HepG2 (cell line): ENCODE data around the gene NRL. TPM values are rescaled to one million over a fixed set of nuclear protein-coding genes. Genes with fewer than 3 reads are reported as not detected.

Source experiments
- ATRX ChIP-seq: sonication (generic); formaldehyde crosslinking; IDR thresholded peaks from 2 replicates; pipeline ENCODE4 v1.4.0; 2020; ENCODE audit warnings: missing genetic modification reagents, borderline replicate concordance
- CERS6 ChIP-seq: sonication (generic); formaldehyde crosslinking; IDR thresholded peaks from 2 replicates; pipeline ENCODE4 v1.5.0; 2020; ENCODE audit warnings: missing genetic modification reagents
- E2F5 ChIP-seq: sonication (generic); formaldehyde crosslinking; conservative IDR thresholded peaks from 2 replicates; pipeline ENCODE4 v1.4.0; 2020; ENCODE audit warnings: missing genetic modification reagents
- HMGA1 ChIP-seq: sonication (generic); formaldehyde crosslinking; conservative IDR thresholded peaks from 2 replicates; pipeline ENCODE4 v1.4.0; 2020; ENCODE audit warnings: missing genetic modification reagents
- RBAK ChIP-seq: sonication (generic); formaldehyde crosslinking; IDR thresholded peaks from 2 replicates; pipeline ENCODE4 v1.5.1; 2020; ENCODE audit warnings: mild to moderate bottlenecking, missing genetic modification reagents
- REPIN1 ChIP-seq: sonication (generic); formaldehyde crosslinking; IDR thresholded peaks from 2 replicates; pipeline ENCODE4 v1.8.0; 2022; ENCODE audit warnings: missing genetic modification reagents, low read depth, mild to moderate bottlenecking, borderline replicate concordance
- TOE1 ChIP-seq: sonication (generic); formaldehyde crosslinking; IDR thresholded peaks from 2 replicates; pipeline ENCODE4 v1.4.0; 2020; ENCODE audit warnings: mild to moderate bottlenecking, missing genetic modification reagents
- ZBTB10 ChIP-seq: sonication (generic); formaldehyde crosslinking; IDR thresholded peaks from 2 replicates; pipeline ENCODE4 v1.4.0; 2020; ENCODE audit warnings: missing genetic modification reagents, borderline replicate concordance
- ZBTB21 ChIP-seq: sonication (generic); formaldehyde crosslinking; IDR thresholded peaks from 2 replicates; pipeline ENCODE4 v1.4.0; 2020; ENCODE audit warnings: missing genetic modification reagents
- ZFP36L2 ChIP-seq: sonication (generic); formaldehyde crosslinking; IDR thresholded peaks from 2 replicates; pipeline ENCODE4 v1.4.0; 2020; ENCODE audit warnings: missing genetic modification reagents
- ZNF251 ChIP-seq: sonication (generic); formaldehyde crosslinking; IDR thresholded peaks from 2 replicates; pipeline ENCODE4 v1.9.0; 2021; ENCODE audit warnings: mild to moderate bottlenecking, missing genetic modification reagents
- ZNF274 ChIP-seq: sonication (generic); formaldehyde crosslinking; IDR thresholded peaks from 2 replicates; pipeline ENCODE4 v1.5.1; 2020; ENCODE audit warnings: mild to moderate bottlenecking, missing genetic modification reagents
- ZNF317 ChIP-seq: sonication (generic); formaldehyde crosslinking; IDR thresholded peaks from 2 replicates; pipeline ENCODE4 v1.5.0; 2020; ENCODE audit warnings: mild to moderate bottlenecking, missing genetic modification reagents
- ZNF775 ChIP-seq: sonication (generic); formaldehyde crosslinking; IDR thresholded peaks from 2 replicates; pipeline ENCODE4 v1.4.0; 2020; ENCODE audit warnings: missing genetic modification reagents, mild to moderate bottlenecking, moderate library complexity, borderline replicate concordance
- ZNF792 ChIP-seq: IDR thresholded peaks from 2 replicates; pipeline ENCODE4 v1.6.1; 2016
- ZSCAN31 ChIP-seq: sonication (generic); formaldehyde crosslinking; IDR thresholded peaks from 2 replicates; pipeline ENCODE4 v1.5.0; 2020; ENCODE audit warnings: low read depth, mild to moderate bottlenecking, missing genetic modification reagents
- polyA plus RNA-seq, 8 experiments: library from polyadenylated mRNA; depleted of rRNA in 3 of 8; stranded (reverse) in 7 of 8; unstranded in 1 of 8; fragments of >200 nt; fragmentation: Illumina TruSeq in 4 of 8; extraction: Trizol in 4 of 8; gene quantifications; 2 replicates each; pipeline versions ENCODE4 v1.2.1 to v1.2.3, GENCODE V29; 2011 to 2016; ENCODE audit warnings: low read depth in 4 of 8, missing spikeins in 1 of 8, mixed read lengths in 1 of 8; ENCODE audit not compliant: insufficient read depth in 1 of 8
- total RNA-seq, 5 experiments: library from RNA; depleted of rRNA; stranded (reverse); fragments of >200 nt; fragmentation: Illumina TruSeq; extraction: Trizol; gene quantifications; 2 replicates each; pipeline ENCODE4 v1.2.3, GENCODE V29; 2016; ENCODE audit warnings: low read depth in 1 of 5
- TF ChIP-seq, protein P1 (sequence below): IDR thresholded peaks from 2 replicates; pipeline ENCODE4 v1.6.1; 2016
- TF ChIP-seq, protein P2 (sequence below): sonication (generic); formaldehyde crosslinking; IDR thresholded peaks from 2 replicates; pipeline ENCODE4 v1.4.0; 2020; ENCODE audit warnings: mild to moderate bottlenecking, missing genetic modification reagents

The NRL gene
- total and polyA plus RNA-seq, 2 of the 13 experiments (the other 11 are each of a cell fraction or from before 2014, with no cell fraction given): 2.5 to 4.7 TPM

DNA sequence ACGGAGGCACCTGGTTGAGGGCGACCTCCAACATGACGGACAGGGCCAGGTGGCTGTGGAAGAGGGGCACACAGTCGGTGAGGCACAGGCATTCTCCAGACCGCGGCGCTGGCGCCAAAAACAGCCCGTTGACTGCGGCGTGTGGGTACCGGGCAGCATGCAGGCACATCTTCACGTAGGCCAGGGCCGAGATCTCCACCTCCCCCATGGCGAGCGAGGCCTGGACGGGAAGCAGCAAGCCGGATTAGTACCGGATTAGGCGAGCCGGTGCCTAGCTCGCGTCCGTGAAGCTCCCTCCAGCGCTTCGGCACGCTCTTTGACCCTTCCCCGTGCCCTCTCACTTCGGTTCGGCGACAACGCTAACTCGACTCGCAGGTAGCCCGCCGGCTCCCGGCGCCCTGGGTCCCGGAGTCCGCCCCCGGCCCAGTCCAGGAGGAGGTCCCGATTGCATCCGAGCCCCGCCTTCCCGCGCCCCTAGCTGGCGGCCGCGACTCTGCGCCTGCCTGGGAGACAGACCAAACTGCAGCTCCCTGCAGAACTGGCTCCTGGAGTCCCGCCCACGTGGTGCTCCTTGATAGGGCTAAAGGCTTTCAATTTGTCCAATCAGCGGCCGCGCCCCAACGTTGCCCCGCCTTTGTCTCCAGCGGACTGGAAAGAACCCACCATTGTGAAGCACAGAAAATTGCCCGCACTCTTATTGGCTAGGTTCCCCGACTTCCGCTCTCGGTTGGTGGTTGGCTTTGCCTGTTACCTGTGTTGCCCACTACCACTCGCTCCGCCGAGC lies 26.5 kb upstream of the NRL start, which contains the start of gene EMC9 (continued):
- TF ChIP-seq, protein P1, sequence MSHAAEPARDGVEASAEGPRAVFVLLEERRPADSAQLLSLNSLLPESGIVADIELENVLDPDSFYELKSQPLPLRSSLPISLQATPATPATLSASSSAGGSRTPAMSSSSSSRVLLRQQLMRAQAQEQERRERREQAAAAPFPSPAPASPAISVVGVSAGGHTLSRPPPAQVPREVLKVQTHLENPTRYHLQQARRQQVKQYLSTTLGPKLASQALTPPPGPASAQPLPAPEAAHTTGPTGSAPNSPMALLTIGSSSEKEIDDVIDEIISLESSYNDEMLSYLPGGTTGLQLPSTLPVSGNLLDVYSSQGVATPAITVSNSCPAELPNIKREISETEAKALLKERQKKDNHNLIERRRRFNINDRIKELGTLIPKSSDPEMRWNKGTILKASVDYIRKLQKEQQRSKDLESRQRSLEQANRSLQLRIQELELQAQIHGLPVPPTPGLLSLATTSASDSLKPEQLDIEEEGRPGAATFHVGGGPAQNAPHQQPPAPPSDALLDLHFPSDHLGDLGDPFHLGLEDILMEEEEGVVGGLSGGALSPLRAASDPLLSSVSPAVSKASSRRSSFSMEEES (CRISPR knock-in tag): peak; percentile 73; the same call in 1 of the 2 replicates
- TF ChIP-seq ZNF251 (CRISPR knock-in tag) (peak; percentile 86; the same call in 1 of the 2 replicates), ZBTB10 (CRISPR knock-in tag) (peak; percentile 66; the same call in 1 of the 2 replicates), E2F5 (CRISPR knock-in tag) (peak; percentile 88), RBAK (CRISPR knock-in tag) (peak; percentile 63; the same call in 1 of the 2 replicates), ZNF775 (peak; percentile 83), ATRX (0 out of 2 replicates have a peak, but pooled peaks have one; percentile 9), TOE1 (CRISPR knock-in tag) (no peak), ZSCAN31 (CRISPR knock-in tag) (peak; percentile 99), ZNF792 (CRISPR knock-in tag) (peak; percentile 99), ZNF274 (CRISPR knock-in tag) (no peak), ZFP36L2 (CRISPR knock-in tag) (no peak), REPIN1 (CRISPR knock-in tag) (peak; percentile 6; the same call in 1 of the 2 replicates), ZNF317 (CRISPR knock-in tag) (peak; percentile 95), CERS6 (CRISPR knock-in tag) (peak; percentile 70; the same call in 1 of the 2 replicates), HMGA1 (CRISPR knock-in tag) (no peak), ZBTB21 (peak; percentile 54; the same call in 1 of the 2 replicates)
- TF ChIP-seq, protein P2, sequence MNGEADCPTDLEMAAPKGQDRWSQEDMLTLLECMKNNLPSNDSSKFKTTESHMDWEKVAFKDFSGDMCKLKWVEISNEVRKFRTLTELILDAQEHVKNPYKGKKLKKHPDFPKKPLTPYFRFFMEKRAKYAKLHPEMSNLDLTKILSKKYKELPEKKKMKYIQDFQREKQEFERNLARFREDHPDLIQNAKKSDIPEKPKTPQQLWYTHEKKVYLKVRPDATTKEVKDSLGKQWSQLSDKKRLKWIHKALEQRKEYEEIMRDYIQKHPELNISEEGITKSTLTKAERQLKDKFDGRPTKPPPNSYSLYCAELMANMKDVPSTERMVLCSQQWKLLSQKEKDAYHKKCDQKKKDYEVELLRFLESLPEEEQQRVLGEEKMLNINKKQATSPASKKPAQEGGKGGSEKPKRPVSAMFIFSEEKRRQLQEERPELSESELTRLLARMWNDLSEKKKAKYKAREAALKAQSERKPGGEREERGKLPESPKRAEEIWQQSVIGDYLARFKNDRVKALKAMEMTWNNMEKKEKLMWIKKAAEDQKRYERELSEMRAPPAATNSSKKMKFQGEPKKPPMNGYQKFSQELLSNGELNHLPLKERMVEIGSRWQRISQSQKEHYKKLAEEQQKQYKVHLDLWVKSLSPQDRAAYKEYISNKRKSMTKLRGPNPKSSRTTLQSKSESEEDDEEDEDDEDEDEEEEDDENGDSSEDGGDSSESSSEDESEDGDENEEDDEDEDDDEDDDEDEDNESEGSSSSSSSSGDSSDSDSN: peak; percentile 100
